B cell (primary cell): ENCODE data around the gene GRID1.

ENCODE experiments used
- EZH2 ChIP-seq: IDR thresholded peaks from 2 replicates; pipeline ENCODE4 v1.6.1; 2012; ENCODE audit warnings: borderline replicate concordance, low read depth, mild to moderate bottlenecking, moderate library complexity, low read length; ENCODE audit not compliant: insufficient read depth, poor library complexity, severe bottlenecking
- TF ChIP-seq, protein P1 (sequence below): fragments of 200-600 bp; IDR thresholded peaks from one replicate; pipeline ENCODE4 v1.8.0; 2022; ENCODE audit warnings: antibody characterized with exemption, mild to moderate bottlenecking

DNA sequence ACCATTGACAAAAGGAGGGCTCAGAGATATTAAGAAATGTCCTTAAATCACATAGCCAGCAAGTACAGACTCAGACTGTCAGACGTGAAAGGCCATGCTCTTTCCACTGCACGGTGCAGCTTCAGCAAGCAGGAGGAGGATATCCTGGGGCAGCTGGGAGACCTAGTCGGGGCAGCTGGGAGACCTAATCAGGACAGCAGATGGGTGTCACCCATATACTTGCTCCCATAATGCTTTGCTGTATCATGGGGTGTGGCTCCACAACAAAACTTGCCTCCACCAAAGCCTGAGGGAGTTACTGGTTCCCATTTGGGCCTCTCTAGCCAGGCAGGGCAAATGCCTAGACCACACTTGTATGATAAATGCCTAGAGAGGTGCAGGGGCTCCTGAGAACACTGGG is 55.4 kb downstream of the GRID1 start:
- TF ChIP-seq, protein P1, sequence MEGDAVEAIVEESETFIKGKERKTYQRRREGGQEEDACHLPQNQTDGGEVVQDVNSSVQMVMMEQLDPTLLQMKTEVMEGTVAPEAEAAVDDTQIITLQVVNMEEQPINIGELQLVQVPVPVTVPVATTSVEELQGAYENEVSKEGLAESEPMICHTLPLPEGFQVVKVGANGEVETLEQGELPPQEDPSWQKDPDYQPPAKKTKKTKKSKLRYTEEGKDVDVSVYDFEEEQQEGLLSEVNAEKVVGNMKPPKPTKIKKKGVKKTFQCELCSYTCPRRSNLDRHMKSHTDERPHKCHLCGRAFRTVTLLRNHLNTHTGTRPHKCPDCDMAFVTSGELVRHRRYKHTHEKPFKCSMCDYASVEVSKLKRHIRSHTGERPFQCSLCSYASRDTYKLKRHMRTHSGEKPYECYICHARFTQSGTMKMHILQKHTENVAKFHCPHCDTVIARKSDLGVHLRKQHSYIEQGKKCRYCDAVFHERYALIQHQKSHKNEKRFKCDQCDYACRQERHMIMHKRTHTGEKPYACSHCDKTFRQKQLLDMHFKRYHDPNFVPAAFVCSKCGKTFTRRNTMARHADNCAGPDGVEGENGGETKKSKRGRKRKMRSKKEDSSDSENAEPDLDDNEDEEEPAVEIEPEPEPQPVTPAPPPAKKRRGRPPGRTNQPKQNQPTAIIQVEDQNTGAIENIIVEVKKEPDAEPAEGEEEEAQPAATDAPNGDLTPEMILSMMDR = no peak
- no peak for TF ChIP-seq EZH2
